ENCODE measurements around the gene LYPD1.

Gene LYPD1

DNA sequence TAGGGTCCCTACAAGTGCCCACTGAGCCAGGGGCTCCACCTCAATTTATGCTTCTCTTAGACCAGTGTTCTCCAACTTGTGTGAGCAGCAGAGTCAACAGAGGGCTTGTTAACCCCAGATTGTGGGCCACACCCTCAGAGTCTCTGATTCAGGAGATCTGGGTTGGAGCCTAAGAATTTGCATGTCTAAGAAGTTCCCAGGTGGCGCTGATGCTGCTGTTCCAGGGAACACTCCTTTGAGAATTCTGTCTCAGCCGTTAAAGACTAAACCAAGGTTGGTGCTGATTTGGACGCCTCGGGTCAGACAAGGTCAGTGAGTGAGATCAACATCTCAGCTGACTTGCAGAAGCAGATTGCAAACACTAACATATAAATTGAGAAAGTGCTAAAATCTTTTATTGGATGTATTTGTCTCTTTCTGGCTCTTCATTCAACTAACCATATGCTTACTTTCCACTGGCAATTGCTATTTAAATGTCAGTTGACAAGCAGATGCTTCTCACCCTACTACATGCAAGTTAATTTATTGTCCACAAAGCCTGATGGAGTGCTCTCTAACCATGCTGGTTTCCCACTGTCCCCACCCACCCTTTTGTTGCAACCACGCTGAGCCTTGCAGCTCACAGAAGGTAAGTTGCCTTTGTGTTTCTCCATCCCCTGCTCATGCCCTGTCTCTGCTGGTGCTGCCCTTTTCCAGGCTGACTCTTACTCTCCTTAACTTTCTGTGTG is 31.5 kb downstream of the LYPD1 start:
- intact Hi-C loops (cut with DNase I; ENCODE audit: low total_unique reads) = no loop called here
- H3K27ac ChIP-seq = no peak overlapping the region

DNA sequence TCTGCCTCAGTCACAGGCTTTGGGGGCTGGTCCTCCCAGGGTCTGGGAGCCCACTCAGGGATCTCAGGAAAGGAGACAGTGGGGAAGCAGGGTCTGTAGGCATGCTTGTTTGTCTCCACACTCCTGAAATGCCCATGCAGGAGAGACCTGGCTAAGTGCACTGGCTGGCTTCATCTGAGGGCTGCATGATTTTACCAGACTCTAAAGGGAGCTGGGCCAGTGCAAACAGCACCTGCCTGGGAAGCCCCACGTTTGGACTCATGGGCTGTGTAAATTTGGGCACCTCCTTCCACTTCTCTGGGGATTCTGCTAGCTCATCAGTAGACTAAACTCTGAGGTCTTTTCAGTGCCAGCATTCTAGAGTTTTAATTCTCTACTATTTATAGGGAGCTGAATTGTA is 33.7 kb downstream of the LYPD1 start:
- DNase-seq = no peak
- Histone ChIP-seq H3K36me3 (no peaks in the 10 kb centered on the region), H3K4me3 (no peak overlapping the region), H3K27ac (no peak overlapping the region), H3K9me3 (no peaks in the 10 kb centered on the region), H3K27me3 (no peaks in the 10 kb centered on the region), H3K4me1 (no peaks in the 10 kb centered on the region)
- TF ChIP-seq, protein P1, sequence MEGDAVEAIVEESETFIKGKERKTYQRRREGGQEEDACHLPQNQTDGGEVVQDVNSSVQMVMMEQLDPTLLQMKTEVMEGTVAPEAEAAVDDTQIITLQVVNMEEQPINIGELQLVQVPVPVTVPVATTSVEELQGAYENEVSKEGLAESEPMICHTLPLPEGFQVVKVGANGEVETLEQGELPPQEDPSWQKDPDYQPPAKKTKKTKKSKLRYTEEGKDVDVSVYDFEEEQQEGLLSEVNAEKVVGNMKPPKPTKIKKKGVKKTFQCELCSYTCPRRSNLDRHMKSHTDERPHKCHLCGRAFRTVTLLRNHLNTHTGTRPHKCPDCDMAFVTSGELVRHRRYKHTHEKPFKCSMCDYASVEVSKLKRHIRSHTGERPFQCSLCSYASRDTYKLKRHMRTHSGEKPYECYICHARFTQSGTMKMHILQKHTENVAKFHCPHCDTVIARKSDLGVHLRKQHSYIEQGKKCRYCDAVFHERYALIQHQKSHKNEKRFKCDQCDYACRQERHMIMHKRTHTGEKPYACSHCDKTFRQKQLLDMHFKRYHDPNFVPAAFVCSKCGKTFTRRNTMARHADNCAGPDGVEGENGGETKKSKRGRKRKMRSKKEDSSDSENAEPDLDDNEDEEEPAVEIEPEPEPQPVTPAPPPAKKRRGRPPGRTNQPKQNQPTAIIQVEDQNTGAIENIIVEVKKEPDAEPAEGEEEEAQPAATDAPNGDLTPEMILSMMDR (IDR thresholded peaks at IDR 0.05) = no peak
- intact Hi-C loops (cut with DNase I; ENCODE audit: low total_unique reads) = no loop called here

More for the DNA sequence above, 31.5 kb downstream of the LYPD1 start:
- H3K4me3 ChIP-seq = no peak overlapping the region
- H3K27me3 ChIP-seq = no peaks in the 10 kb centered on the region
- no peak for DNase-seq
- TF ChIP-seq, protein P1 (IDR thresholded peaks at IDR 0.05) = no peak
- no peaks in the 10 kb centered on the region for H3K9me3 ChIP-seq
- H3K4me1 ChIP-seq = no peaks in the 10 kb centered on the region
- no peaks in the 10 kb centered on the region for H3K36me3 ChIP-seq

DNA sequence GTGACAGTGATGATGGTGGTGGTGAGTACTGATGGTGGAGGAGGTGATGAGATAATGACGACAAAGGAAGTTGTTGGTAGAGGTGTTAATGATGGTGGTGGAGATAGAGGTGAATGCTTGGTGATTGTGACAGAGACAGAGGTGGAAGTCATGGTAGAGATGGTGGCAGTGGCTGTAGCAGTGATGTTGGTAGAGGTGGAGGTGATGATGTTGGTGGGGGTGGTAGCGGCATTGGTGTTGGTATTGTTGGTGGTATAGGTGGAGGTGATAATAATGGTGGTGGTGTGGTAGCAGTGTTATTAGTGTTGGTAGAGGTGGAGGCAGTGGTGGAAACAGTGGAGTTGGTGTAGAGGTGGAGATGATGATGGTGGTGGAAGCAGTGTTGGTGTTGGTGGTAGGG is 36.4 kb downstream of the LYPD1 start:
- DNase-seq = no peak
- H3K27me3 ChIP-seq = no peaks in the 10 kb centered on the region
- no peak overlapping the region for H3K27ac ChIP-seq
- H3K9me3 ChIP-seq = no peaks in the 10 kb centered on the region
- no peak overlapping the region for H3K4me3 ChIP-seq
- no peaks in the 10 kb centered on the region for H3K36me3 ChIP-seq
- TF ChIP-seq, protein P1 (IDR thresholded peaks at IDR 0.05) = no peak
- H3K4me1 ChIP-seq = no peaks in the 10 kb centered on the region
- intact Hi-C loops (cut with DNase I; ENCODE audit: low total_unique reads) = no loop called here

DNA sequence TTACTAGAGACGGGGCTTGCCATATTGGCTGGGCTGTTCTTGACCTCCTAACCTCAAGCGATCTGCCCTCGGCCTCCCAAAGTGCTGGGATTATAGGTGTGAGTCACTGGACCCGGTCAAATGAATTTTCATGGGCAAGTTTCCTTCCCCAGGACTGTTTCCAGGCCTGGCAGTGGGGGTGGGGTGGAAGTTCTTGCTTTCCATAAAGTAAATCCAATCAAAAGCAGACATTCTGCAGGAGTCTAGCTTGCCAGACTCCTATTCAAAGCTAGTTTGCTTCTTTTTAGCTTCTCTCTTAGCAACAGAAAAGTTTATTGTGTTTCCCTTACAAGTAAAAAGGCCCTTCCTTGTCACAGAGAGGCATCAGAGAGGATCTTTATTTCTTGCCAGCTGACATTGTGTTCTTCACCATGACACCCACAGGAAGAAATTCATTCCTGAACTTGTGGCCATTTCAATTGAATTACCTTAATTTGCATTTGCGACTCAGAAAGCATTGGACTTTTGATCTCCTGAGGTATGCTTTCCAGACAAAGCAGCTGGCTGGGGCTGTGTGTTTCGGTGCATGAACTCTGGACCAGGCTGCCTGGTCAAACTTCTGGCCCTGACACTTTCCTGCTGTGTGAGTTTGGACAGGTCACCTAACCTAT is 37.9 kb downstream of the LYPD1 start:
- Histone ChIP-seq H3K4me1 (no peaks in the 10 kb centered on the region), H3K27me3 (no peaks in the 10 kb centered on the region), H3K36me3 (no peaks in the 10 kb centered on the region), H3K27ac (no peak overlapping the region), H3K9me3 (no peaks in the 10 kb centered on the region), H3K4me3 (no peak overlapping the region)
- intact Hi-C loops (cut with DNase I; ENCODE audit: low total_unique reads) = no loop called here
- DNase-seq = no peak
- TF ChIP-seq, protein P1 (IDR thresholded peaks at IDR 0.05) = no peak

DNA sequence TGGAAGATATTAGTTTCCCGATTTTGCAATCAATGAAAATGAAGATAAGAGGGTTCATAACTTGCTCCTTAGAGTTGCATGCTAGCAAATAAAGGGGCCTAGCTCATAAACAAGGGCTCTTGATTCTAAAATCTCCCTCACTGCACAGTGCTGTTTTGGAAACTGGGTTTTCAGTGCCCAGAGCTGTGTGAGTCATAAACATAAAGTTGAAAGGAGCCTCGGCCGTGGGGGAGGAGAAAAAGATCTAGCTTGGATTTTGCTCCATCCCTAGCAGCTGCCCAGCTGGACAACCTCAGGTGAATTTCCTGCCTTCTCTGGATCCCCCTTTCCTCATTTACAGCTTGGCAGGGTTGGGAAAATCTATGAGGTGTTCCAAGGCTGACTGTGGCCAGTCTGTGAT is 42.5 kb downstream of the LYPD1 start:
- intact Hi-C loops (cut with DNase I; ENCODE audit: low total_unique reads) = loop anchor here (5.0 kb wide), 1 partner anchor 1520 kb away; no protein-coding TSS in a partner anchor
- Histone ChIP-seq H3K4me3 (no peak overlapping the region), H3K27ac (no peak overlapping the region), H3K36me3 (no peaks in the 10 kb centered on the region), H3K27me3 (no peaks in the 10 kb centered on the region), H3K4me1 (no peaks in the 10 kb centered on the region), H3K9me3 (no peaks in the 10 kb centered on the region)
- TF ChIP-seq, protein P1 (IDR thresholded peaks at IDR 0.05) = no peak
- no peak for DNase-seq

Measured in tibial artery (tissue), 4 donors.